Common myeloid progenitor, CD34-positive (primary cell): ENCODE results near the gene CLMN.

Experiments used
- CTCF ChIA-PET: fragments of 350-600 bp; sonication (Branson Sonifier 250); formaldehyde crosslinking; loops from one replicate; lab custom pipeline; 2021; ENCODE audit warnings: antibody characterized with exemption; lab: Charles Lee
- POLR2A ChIA-PET: fragments of 350-600 bp; sonication (Branson Sonifier 250); formaldehyde crosslinking; loops from one replicate; lab custom pipeline; 2021; ENCODE audit warnings: antibody characterized with exemption; lab: Charles Lee
- DNase-seq, 3 donors: peaks; one replicate each; pipeline versions ENCODE4 v3.0.0 to v3.0.0-alpha.2; 2013
- H3K27ac ChIP-seq, 2 experiments: 1 replicate in 1 of 2; 2 replicates in 1 of 2; pipeline ENCODE4 v1.7.0; 2013; ENCODE audit warnings: inconsistent platforms in 2 of 2, low read length in 2 of 2, mild to moderate bottlenecking in 2 of 2, low read depth in 1 of 2, moderate library complexity in 1 of 2; ENCODE audit not compliant: severe bottlenecking in 2 of 2, insufficient read depth in 1 of 2, poor library complexity in 1 of 2
- H3K27me3 ChIP-seq, 5 experiments: replicated peaks in 2 of 5; 1 replicate in 3 of 5; 2 replicates in 2 of 5; pipeline versions ENCODE4 v1.6.1 to v1.7.0; 2013; ENCODE audit warnings: low read length in 4 of 5, mild to moderate bottlenecking in 2 of 5, moderate library complexity in 2 of 5, inconsistent platforms in 1 of 5; ENCODE audit not compliant: insufficient read depth in 5 of 5, control insufficient read depth in 4 of 5
- H3K36me3 ChIP-seq, 4 experiments: 1 replicate in 2 of 4; 2 replicates in 2 of 4; pipeline versions ENCODE4 v1.6.1 to v1.7.0; 2013; ENCODE audit warnings: low read length in 3 of 4, control low read depth in 1 of 4, mild to moderate bottlenecking in 1 of 4; ENCODE audit not compliant: control insufficient read depth in 4 of 4, insufficient read depth in 4 of 4
- H3K4me1 ChIP-seq, 4 experiments: 1 replicate in 3 of 4; 2 replicates in 1 of 4; pipeline versions ENCODE4 v1.6.1 to v1.7.1; 2013; ENCODE audit warnings: low read length in 3 of 4, mild to moderate bottlenecking in 3 of 4, control low read depth in 1 of 4, inconsistent platforms in 1 of 4, moderate library complexity in 1 of 4; ENCODE audit not compliant: control insufficient read depth in 4 of 4, insufficient read depth in 4 of 4; ENCODE audit errors: control extremely low read depth in 1 of 4
- H3K4me3 ChIP-seq, 7 experiments: 1 replicate in 4 of 7; 2 replicates in 3 of 7; pipeline versions ENCODE4 v1.5.1 to v1.7.0; 2013; ENCODE audit warnings: mild to moderate bottlenecking in 7 of 7, low read length in 6 of 7, moderate library complexity in 6 of 7, inconsistent platforms in 2 of 7, low read depth in 2 of 7, control low read depth in 1 of 7; ENCODE audit not compliant: insufficient read depth in 4 of 7, control insufficient read depth in 1 of 7; ENCODE audit errors: extremely low read depth in 1 of 7
- H3K9me3 ChIP-seq, 5 experiments: 1 replicate in 4 of 5; 2 replicates in 1 of 5; pipeline versions ENCODE4 v1.6.1 to v1.7.1; 2013; ENCODE audit warnings: low read length in 4 of 5, mild to moderate bottlenecking in 2 of 5, inconsistent platforms in 1 of 5, low read depth in 1 of 5, moderate library complexity in 1 of 5; ENCODE audit not compliant: control insufficient read depth in 4 of 5, insufficient read depth in 2 of 5; ENCODE audit errors: control extremely low read depth in 1 of 5
- WGBS: methylation state at CpG from one replicate; pipeline ENCODE4 v1.1.5; 2013; ENCODE audit not compliant: insufficient coverage; 5-methylcytosine and 5-hydroxymethylcytosine counted together

The CLMN gene

DNA sequence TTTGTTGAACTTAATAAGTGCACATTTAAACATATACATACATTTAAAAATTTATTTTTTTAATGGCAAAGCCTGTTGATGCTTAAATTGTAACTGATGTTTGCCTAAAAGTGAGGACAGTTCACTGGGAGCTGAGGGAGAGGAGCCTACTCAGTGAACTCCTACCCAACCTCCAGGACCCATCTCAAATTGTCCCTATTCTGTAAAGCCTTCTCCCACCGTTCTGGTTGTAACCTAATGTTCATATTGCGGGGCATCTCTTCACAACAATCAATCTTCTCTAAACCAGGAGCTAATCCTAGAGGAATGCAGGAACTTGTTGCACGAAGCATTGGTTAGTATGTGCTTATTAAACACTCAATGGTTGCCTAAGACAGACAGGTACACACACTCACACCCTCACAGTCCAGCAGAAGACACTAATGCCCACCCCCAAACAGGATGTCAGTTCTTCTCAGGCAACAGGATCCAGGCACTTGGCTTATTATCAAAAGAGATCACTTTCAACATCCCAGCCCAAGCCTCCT lies 1.8 kb downstream of the CLMN start:
- DNase-seq: no peak
- Histone ChIP-seq H3K4me3 (peak overlapping the region in 1 of 7 experiments; percentile 70), H3K27ac (no peak overlapping the region), H3K4me1 (peaks cover 0 to 17% (median 15%) of the 10 kb centered on the region in 4 experiments), H3K36me3 (no peaks in the 10 kb centered on the region), H3K9me3 (no peaks in the 10 kb centered on the region), H3K27me3 (peaks cover 0 to 33% (median 3%) of the 10 kb centered on the region in 5 experiments)
- WGBS: no CpG with 5 or more reads among the region's 3 CpGs
- CTCF ChIA-PET: interaction anchor here (0.9 kb wide), 1 partner anchor 44 kb away, joined by 3 read pairs; no protein-coding TSS in a partner anchor
- POLR2A ChIA-PET: no interaction called here

DNA sequence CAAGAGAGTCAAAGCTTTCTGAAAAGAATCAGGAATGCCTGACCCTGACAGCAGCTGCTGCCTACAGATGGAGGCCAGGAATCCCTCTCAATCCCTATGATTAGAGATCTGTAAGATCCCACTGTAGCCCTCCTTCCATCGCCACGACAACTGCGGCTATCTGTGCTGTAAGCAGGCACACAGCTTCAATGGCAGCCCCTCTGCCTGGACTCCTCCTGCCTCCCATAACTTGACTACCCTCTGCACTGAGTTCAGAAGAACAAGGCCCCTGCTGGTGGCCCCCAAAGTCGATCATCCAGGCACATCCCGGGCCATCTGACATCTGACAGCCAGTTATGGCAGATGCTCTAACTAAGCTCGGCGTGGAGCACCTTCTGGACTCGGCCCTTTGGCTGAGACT lies 2.9 kb downstream of the CLMN start:
- WGBS: 100% methylated on average over 8 of the region's 8 CpGs
- H3K4me3 ChIP-seq: no peak overlapping the region
- no peaks in the 10 kb centered on the region for H3K9me3 ChIP-seq
- H3K27me3 ChIP-seq: peaks cover 0 to 29% (median 0%) of the 10 kb centered on the region in 5 experiments
- H3K36me3 ChIP-seq: no peaks in the 10 kb centered on the region
- ChIA-PET CTCF (interaction anchor here (0.9 kb wide), 1 partner anchor 8 kb away, joined by 3 read pairs; no protein-coding TSS in a partner anchor), POLR2A (no interaction called here)
- no peak overlapping the region for H3K27ac ChIP-seq
- peaks cover 0 to 17% (median 15%) of the 10 kb centered on the region in 4 experiments for H3K4me1 ChIP-seq
- DNase-seq: no peak

DNA sequence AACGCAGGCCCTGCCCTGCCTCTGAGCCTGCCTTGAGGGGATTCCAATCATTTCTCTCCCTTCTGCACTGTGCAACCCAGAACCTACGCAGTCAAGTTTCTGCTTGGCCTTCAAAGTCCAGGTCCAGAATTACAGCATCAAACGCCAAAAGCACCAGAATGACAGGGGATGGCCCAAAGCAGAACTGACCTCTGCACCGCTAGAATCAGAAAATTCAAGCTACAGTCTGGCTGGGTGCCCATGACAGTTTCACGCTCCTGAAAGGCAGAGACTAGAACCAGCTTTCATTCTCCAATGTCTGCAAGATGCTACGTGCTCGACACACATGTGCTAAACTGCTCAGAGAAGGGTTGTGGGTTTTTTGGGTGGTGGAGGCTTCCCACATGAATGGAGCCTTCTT lies 4.1 kb downstream of the CLMN start:
- WGBS: 94% methylated on average over 7 of the region's 7 CpGs
- H3K4me1 ChIP-seq: peaks cover 0 to 17% (median 15%) of the 10 kb centered on the region in 4 experiments
- no peak overlapping the region for H3K27ac ChIP-seq
- H3K4me3 ChIP-seq: no peak overlapping the region
- H3K27me3 ChIP-seq: peaks cover 0 to 21% (median 0%) of the 10 kb centered on the region in 5 experiments
- no peaks in the 10 kb centered on the region for H3K9me3 ChIP-seq
- ChIA-PET POLR2A (no interaction called here), CTCF (no interaction called here)
- no peaks in the 10 kb centered on the region for H3K36me3 ChIP-seq
- DNase-seq: no peak

DNA sequence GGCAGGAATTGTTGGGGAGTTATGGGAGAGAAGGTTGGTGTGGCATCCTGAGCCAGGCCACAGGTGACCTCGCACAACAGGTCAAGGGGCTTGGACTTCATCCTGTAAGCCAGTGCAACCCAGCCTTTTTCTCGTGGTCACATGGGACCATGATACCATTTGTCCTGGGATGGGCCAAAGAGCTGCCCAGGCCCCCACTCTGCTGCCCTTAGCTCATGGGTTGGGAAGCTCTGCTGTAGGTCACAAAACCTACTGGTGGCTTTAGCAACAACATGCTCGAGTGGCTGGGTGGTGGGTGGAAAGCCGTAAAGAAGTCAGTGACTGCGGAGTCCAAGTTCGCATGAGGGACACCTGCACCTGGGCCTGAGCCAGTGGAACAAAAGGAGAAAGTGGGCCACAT lies 4.6 kb downstream of the CLMN start:
- 94% methylated on average over 6 of the region's 6 CpGs for WGBS
- CTCF ChIA-PET: no interaction called here
- no peaks in the 10 kb centered on the region for H3K36me3 ChIP-seq
- POLR2A ChIA-PET: no interaction called here
- no peak for DNase-seq
- peaks cover 0 to 16% (median 0%) of the 10 kb centered on the region in 5 experiments for H3K27me3 ChIP-seq
- H3K27ac ChIP-seq: no peak overlapping the region
- H3K9me3 ChIP-seq: peaks cover 0 to under 1% (median 0%) of the 10 kb centered on the region in 5 experiments
- peaks cover 0 to 15% (median 14%) of the 10 kb centered on the region in 4 experiments for H3K4me1 ChIP-seq
- H3K4me3 ChIP-seq: no peak overlapping the region

DNA sequence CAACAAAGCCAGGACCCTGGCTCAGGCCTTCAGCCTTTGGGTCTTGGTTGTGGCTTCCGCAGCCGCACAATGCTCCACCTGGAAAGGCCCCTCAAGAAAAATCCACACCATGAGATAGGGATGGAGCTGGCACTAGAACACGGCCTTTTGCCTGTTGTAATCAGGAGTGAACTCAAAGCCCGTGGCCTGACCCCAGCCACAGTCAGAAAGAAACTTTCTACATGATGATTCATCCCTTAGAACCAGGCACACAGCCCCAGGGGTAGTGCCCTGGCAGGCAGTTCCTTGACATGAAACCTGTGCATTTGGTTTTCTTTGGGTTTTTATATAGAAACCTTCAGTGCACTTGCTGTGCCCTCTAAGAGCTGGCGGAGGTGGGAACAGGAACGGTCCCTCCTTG lies 5.1 kb downstream of the CLMN start:
- DNase-seq: peak in 1 of 3 donors; percentile 28
- ChIA-PET CTCF (no interaction called here), POLR2A (no interaction called here)
- Histone ChIP-seq H3K27ac (no peak overlapping the region), H3K9me3 (peaks cover 0 to 2% (median 0%) of the 10 kb centered on the region in 5 experiments), H3K27me3 (peaks cover 0 to 16% (median 0%) of the 10 kb centered on the region in 5 experiments), H3K4me3 (no peak overlapping the region), H3K4me1 (peaks cover 0 to 14% (median 13%) of the 10 kb centered on the region in 4 experiments), H3K36me3 (no peaks in the 10 kb centered on the region)
- WGBS: 96% methylated on average over 6 of the region's 6 CpGs

DNA sequence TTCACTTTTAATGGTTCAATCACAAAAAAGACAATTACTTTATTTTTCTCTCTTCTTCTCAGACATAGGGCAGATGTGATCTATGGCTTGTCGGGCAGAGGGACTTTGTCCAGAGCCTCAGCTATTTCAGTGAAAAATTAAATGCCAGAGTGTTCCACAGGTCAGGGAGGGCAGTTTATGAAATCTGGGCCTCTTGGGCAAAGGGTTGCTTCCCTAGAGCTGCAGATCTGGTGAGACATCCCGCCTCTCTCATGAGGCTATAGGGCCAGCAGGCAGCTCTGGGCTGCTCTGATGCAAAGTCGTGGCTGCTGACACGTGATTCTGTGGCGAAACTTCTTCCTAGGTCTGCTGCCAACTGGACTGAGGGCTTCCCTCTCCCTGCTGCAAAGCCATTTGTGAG lies 6.0 kb downstream of the CLMN start:
- Histone ChIP-seq H3K9me3 (peaks cover 0 to 2% (median 0%) of the 10 kb centered on the region in 5 experiments), H3K36me3 (no peaks in the 10 kb centered on the region), H3K27me3 (peaks cover 0 to 16% (median 0%) of the 10 kb centered on the region in 5 experiments), H3K4me3 (no peak overlapping the region), H3K27ac (no peak overlapping the region), H3K4me1 (peaks cover 0 to 7% (median 4%) of the 10 kb centered on the region in 4 experiments)
- WGBS: 24% methylated on average over 4 of the region's 5 CpGs
- ChIA-PET CTCF (no interaction called here), POLR2A (no interaction called here)
- peak in 2 of 3 donors; percentile 35 to 49 for DNase-seq

DNA sequence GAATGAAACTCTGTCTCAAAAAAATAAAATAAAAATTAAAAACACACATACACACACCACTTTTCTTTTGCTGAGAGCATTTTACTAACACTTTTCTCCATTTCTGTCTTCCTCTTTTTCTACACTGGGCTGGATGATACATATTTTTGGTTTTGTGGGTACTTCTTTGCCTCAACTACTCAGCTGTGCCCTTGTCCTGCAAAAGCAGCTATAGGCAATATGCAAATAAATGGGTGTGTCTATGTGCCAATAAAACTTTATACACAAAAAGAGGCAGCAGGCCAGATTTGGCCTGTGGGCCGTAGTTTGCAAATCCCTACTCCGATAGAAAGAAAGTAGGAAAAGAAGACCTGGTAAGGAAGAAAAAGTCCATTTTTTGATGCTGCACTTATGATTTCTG lies 6.5 kb downstream of the CLMN start:
- Histone ChIP-seq H3K4me1 (peaks cover 0 to 3% (median 1%) of the 10 kb centered on the region in 4 experiments), H3K4me3 (no peak overlapping the region), H3K27ac (no peak overlapping the region), H3K36me3 (no peaks in the 10 kb centered on the region), H3K9me3 (peaks cover 0 to 2% (median 0%) of the 10 kb centered on the region in 5 experiments), H3K27me3 (peaks cover 0 to 11% (median 0%) of the 10 kb centered on the region in 5 experiments)
- DNase-seq: peak in 1 of 3 donors; percentile 24
- ChIA-PET CTCF (interaction anchor here (1.1 kb wide), 1 partner anchor 16 kb away, joined by 3 read pairs; no protein-coding TSS in a partner anchor), POLR2A (no interaction called here)
- WGBS: 100% methylated on average over 2 of the region's 2 CpGs
